Neural progenitor cell (in vitro differentiated cells): ENCODE measurements around the gene LILRA6. TPM values are rescaled to one million over a fixed set of nuclear protein-coding genes. Genes with fewer than 3 reads are reported as not detected.

Source experiments
- DNase-seq: peaks from one replicate; pipeline ENCODE4 v3.0.0-alpha.2; 2016; ENCODE audit warnings: low spot score
- H2AFZ ChIP-seq: fragments of 200-600 bp; sonication (generic); replicated peaks from 2 replicates; pipeline ENCODE4 v1.6.1; 2016; ENCODE audit warnings: antibody characterized with exemption
- H3F3A ChIP-seq: fragments of 200-600 bp; sonication (generic); 2 replicates; pipeline ENCODE4 v1.6.1; 2016; ENCODE audit warnings: antibody characterized with exemption, low read depth
- H3K27ac ChIP-seq: fragments of 200-600 bp; sonication (generic); 2 replicates; pipeline ENCODE4 v1.5.1; 2016; ENCODE audit warnings: mild to moderate bottlenecking
- H3K27me3 ChIP-seq: fragments of 200-600 bp; sonication (generic); 2 replicates; pipeline ENCODE4 v1.6.1; 2016; ENCODE audit warnings: mild to moderate bottlenecking, moderate library complexity
- H3K36me3 ChIP-seq: fragments of 200-600 bp; sonication (generic); 2 replicates; pipeline ENCODE4 v1.5.1; 2016
- H3K4me1 ChIP-seq: fragments of 200-600 bp; sonication (generic); 2 replicates; pipeline ENCODE4 v1.6.1; 2016; ENCODE audit warnings: mixed run types
- H3K4me2 ChIP-seq: fragments of 200-600 bp; sonication (generic); 2 replicates; pipeline ENCODE4 v1.6.1; 2016
- H3K4me3 ChIP-seq: fragments of 200-600 bp; sonication (generic); 2 replicates; pipeline ENCODE4 v1.5.1; 2016
- H3K79me2 ChIP-seq: fragments of 200-600 bp; sonication (generic); 2 replicates; pipeline ENCODE4 v1.6.1; 2016; ENCODE audit warnings: low read depth
- H3K9ac ChIP-seq: fragments of 200-600 bp; sonication (generic); 2 replicates; pipeline ENCODE4 v1.6.1; 2016
- H3K9me3 ChIP-seq: fragments of 200-600 bp; sonication (generic); 2 replicates; pipeline ENCODE4 v1.5.1; 2016; ENCODE audit warnings: low read depth
- H4K20me1 ChIP-seq: fragments of 200-600 bp; sonication (generic); 2 replicates; pipeline ENCODE4 v1.6.1; 2016; ENCODE audit warnings: low read depth
- H3K27ac Mint-ChIP-seq: 3 replicates; pipeline ENCODE4 v1.8.0; 2021; ENCODE audit warnings: mixed read lengths
- H3K27me3 Mint-ChIP-seq: 2 replicates; pipeline ENCODE4 v1.8.0; 2022; ENCODE audit warnings: low read depth, mild to moderate bottlenecking, inconsistent platforms, moderate library complexity, mixed read lengths; ENCODE audit not compliant: insufficient read depth
- H3K36me3 Mint-ChIP-seq: 3 replicates; pipeline ENCODE4 v1.8.0; 2021; ENCODE audit warnings: mixed read lengths
- H3K4me1 Mint-ChIP-seq: 3 replicates; pipeline ENCODE4 v1.8.0; 2021; ENCODE audit warnings: mixed read lengths
- H3K4me3 Mint-ChIP-seq: 3 replicates; pipeline ENCODE4 v1.8.0; 2021; ENCODE audit warnings: mild to moderate bottlenecking, moderate library complexity, mixed read lengths
- H3K9me3 Mint-ChIP-seq: 3 replicates; pipeline ENCODE4 v1.8.0; 2020; ENCODE audit warnings: mixed read lengths
- CTCF ChIP-seq: fragments of 200-600 bp; sonication (generic); IDR thresholded peaks from 2 replicates; pipeline ENCODE4 v1.5.1; 2017; ENCODE audit warnings: antibody characterized with exemption, mild to moderate bottlenecking
- EZH2 ChIP-seq: fragments of 200-600 bp; sonication (generic); IDR thresholded peaks from 2 replicates; pipeline ENCODE4 v1.6.1; 2017; ENCODE audit warnings: antibody characterized with exemption, mild to moderate bottlenecking, moderate library complexity
- EZH2phosphoT487 ChIP-seq: fragments of 200-600 bp; sonication (generic); IDR thresholded peaks from 2 replicates; pipeline ENCODE4 v1.6.1; 2017; ENCODE audit warnings: antibody characterized with exemption
- total RNA-seq: library from RNA; depleted of rRNA; stranded (reverse); fragments of >200 nt; gene quantifications from 2 replicates; pipeline ENCODE4 v1.2.3, GENCODE V29; 2015; ENCODE audit warnings: low replicate concordance

Gene LILRA6
- total RNA-seq, 1 donor from 2014 or later, result not detected

GRCh38 chr19:54190503-54191010 lies 52.0 kb downstream of the LILRA6 start:
- peak overlapping the region; percentile 92 for H3K4me3 Mint-ChIP-seq
- DNase-seq, result peak; percentile 99
- H3K79me2 ChIP-seq, result peaks cover 40% of the 10 kb centered on the region
- peak overlapping the region; percentile 99 for H3K27ac Mint-ChIP-seq
- H3K27me3 Mint-ChIP-seq, result peaks cover 21% of the 10 kb centered on the region
- peaks cover 21% of the 10 kb centered on the region for H3F3A ChIP-seq
- H3K4me1 ChIP-seq, result peaks cover 16% of the 10 kb centered on the region
- H3K4me3 ChIP-seq, result peak overlapping the region; percentile 88
- peaks cover 21% of the 10 kb centered on the region for H3K36me3 Mint-ChIP-seq
- no peaks in the 10 kb centered on the region for H3K9me3 Mint-ChIP-seq
- H3K9me3 ChIP-seq, result no peaks in the 10 kb centered on the region
- H4K20me1 ChIP-seq, result peaks cover 21% of the 10 kb centered on the region
- no peak for TF ChIP-seq EZH2phosphoT487
- TF ChIP-seq EZH2, result no peak
- no peak for TF ChIP-seq CTCF
- no peaks in the 10 kb centered on the region for H3K27me3 ChIP-seq
- H3K27ac ChIP-seq, result peak overlapping the region; percentile 95
- H2AFZ ChIP-seq, result peak overlapping the region; percentile 78
- H3K9ac ChIP-seq, result peak overlapping the region; percentile 76
- peaks cover 22% of the 10 kb centered on the region for H3K4me1 Mint-ChIP-seq
- H3K4me2 ChIP-seq, result peak overlapping the region; percentile 92
- peaks cover 4% of the 10 kb centered on the region for H3K36me3 ChIP-seq

- Mint-ChIP-seq H3K4me1 (peaks cover 22% of the 10 kb centered on the region), H3K27me3 (peaks cover 21% of the 10 kb centered on the region), H3K4me3 (peak overlapping the region; percentile 92), H3K36me3 (peaks cover 21% of the 10 kb centered on the region), H3K27ac (peak overlapping the region; percentile 99), H3K9me3 (no peaks in the 10 kb centered on the region)
- Histone ChIP-seq H3K4me2 (peak overlapping the region; percentile 63), H2AFZ (peak overlapping the region; percentile 61), H3K79me2 (peaks cover 40% of the 10 kb centered on the region), H4K20me1 (peaks cover 21% of the 10 kb centered on the region), H3K36me3 (peaks cover 4% of the 10 kb centered on the region), H3K27me3 (no peaks in the 10 kb centered on the region), H3K9me3 (no peaks in the 10 kb centered on the region), H3K9ac (peak overlapping the region; percentile 39), H3K27ac (peak overlapping the region; percentile 95), H3K4me1 (peaks cover 16% of the 10 kb centered on the region), H3K4me3 (peak overlapping the region; percentile 88), H3F3A (peaks cover 21% of the 10 kb centered on the region)
- no peak for TF ChIP-seq CTCF
- no peak for TF ChIP-seq EZH2
- no peak for TF ChIP-seq EZH2phosphoT487
- DNase-seq, result peak; percentile 100
Observed at GRCh38 chr19:54189735-54190502, 52.7 kb downstream of the LILRA6 start.

- Mint-ChIP-seq H3K4me3 (peak within 1 kb of the TSS; percentile 92), H3K27ac (peak within 1 kb of the TSS; percentile 99), H3K9me3 (no peaks in the 10 kb centered on the region), H3K4me1 (peaks cover 22% of the 10 kb centered on the region), H3K27me3 (peaks cover 21% of the 10 kb centered on the region), H3K36me3 (peaks cover 19% of the 10 kb centered on the region)
- peaks cover 40% of the 10 kb centered on the region for H3K79me2 ChIP-seq
- TF ChIP-seq EZH2, result no peak
- peak; percentile 45 for TF ChIP-seq CTCF
- no peak for TF ChIP-seq EZH2phosphoT487
- DNase-seq, result no peak
- H3K4me1 ChIP-seq, result peaks cover 16% of the 10 kb centered on the region
- H3K27ac ChIP-seq, result peak within 1 kb of the TSS; percentile 95
- H4K20me1 ChIP-seq, result peaks cover 21% of the 10 kb centered on the region
- peak within 1 kb of the TSS; percentile 88 for H3K4me2 ChIP-seq
- H3K9me3 ChIP-seq, result no peaks in the 10 kb centered on the region
- peak within 1 kb of the TSS; percentile 74 for H2AFZ ChIP-seq
- peaks cover 4% of the 10 kb centered on the region for H3K36me3 ChIP-seq
- peak within 1 kb of the TSS; percentile 88 for H3K4me3 ChIP-seq
- peaks cover 21% of the 10 kb centered on the region for H3F3A ChIP-seq
- no peaks in the 10 kb centered on the region for H3K27me3 ChIP-seq
- H3K9ac ChIP-seq, result peak within 1 kb of the TSS; percentile 78
Observed at GRCh38 chr19:54189145-54189734, 53.4 kb downstream of the LILRA6 start, which contains the start of gene MBOAT7. Gene MBOAT7, minus strand, starts transcription at chr19:54189580. Its CDS starts 1,072 bp downstream, at chr19:54188508.
